Endothelial cell (in vitro differentiated cells): ENCODE measurements around the gene CDC73. TPM values are rescaled to one million over a fixed set of nuclear protein-coding genes. Genes with fewer than 3 reads are reported as not detected.
A peak's percentile ranks its signal among the peaks of the same experiment; 100 is the strongest.

Experiments used
- DNase-seq: peaks from one replicate; pipeline ENCODE4 v3.0.0; 2021; ENCODE audit warnings: low spot score
- H3K27ac Mint-ChIP-seq: one replicate; pipeline ENCODE4 v1.8.0; 2021; ENCODE audit warnings: mixed read lengths, inconsistent platforms; ENCODE audit not compliant: unreplicated experiment
- H3K27me3 Mint-ChIP-seq: one replicate; pipeline ENCODE4 v1.8.0; 2021; ENCODE audit warnings: mild to moderate bottlenecking, moderate library complexity, mixed read lengths, inconsistent platforms; ENCODE audit not compliant: unreplicated experiment
- H3K36me3 Mint-ChIP-seq: one replicate; pipeline ENCODE4 v1.8.0; 2021; ENCODE audit warnings: mild to moderate bottlenecking, low read depth, mixed read lengths, inconsistent platforms; ENCODE audit not compliant: unreplicated experiment
- H3K4me1 Mint-ChIP-seq: one replicate; pipeline ENCODE4 v1.8.0; 2021; ENCODE audit warnings: mild to moderate bottlenecking, mixed read lengths, inconsistent platforms; ENCODE audit not compliant: unreplicated experiment
- H3K4me3 Mint-ChIP-seq: one replicate; pipeline ENCODE4 v1.8.0; 2021; ENCODE audit warnings: mild to moderate bottlenecking, mixed read lengths, inconsistent platforms; ENCODE audit not compliant: unreplicated experiment
- H3K9me3 Mint-ChIP-seq: one replicate; pipeline ENCODE4 v1.8.0; 2021; ENCODE audit warnings: mixed read lengths, inconsistent platforms; ENCODE audit not compliant: unreplicated experiment
- long read RNA-seq: library from polyadenylated mRNA; unstranded; transcript quantifications from one replicate; pipeline ENCODE4 v2.0.0, GENCODE V29; 2020; ENCODE audit not compliant: unreplicated experiment
- total RNA-seq: library from RNA; stranded (reverse); fragmentation: NEBNext Ultra II Directional; extraction: Animal tissue kit (Norgen Biotek cat#: 25700); gene quantifications from one replicate; pipeline ENCODE4 v1.2.1, GENCODE V29; 2021; ENCODE audit not compliant: unreplicated experiment
- TF ChIP-seq, protein P1 (sequence below): fragments of 200-600 bp; sonication (generic); IDR thresholded peaks from one replicate; pipeline ENCODE4 v1.5.0; 2021; ENCODE audit warnings: antibody characterized with exemption; ENCODE audit not compliant: unreplicated experiment

CDC73 gene
- 45.2 TPM for total RNA-seq
- long read RNA-seq, full-length matches to known transcripts: 14 of 23 reads
- long read RNA-seq, partial matches to known transcripts: 9 of 23 reads
- long read RNA-seq, other reads (novel, unspliced or antisense): 0 of 23 reads

DNA sequence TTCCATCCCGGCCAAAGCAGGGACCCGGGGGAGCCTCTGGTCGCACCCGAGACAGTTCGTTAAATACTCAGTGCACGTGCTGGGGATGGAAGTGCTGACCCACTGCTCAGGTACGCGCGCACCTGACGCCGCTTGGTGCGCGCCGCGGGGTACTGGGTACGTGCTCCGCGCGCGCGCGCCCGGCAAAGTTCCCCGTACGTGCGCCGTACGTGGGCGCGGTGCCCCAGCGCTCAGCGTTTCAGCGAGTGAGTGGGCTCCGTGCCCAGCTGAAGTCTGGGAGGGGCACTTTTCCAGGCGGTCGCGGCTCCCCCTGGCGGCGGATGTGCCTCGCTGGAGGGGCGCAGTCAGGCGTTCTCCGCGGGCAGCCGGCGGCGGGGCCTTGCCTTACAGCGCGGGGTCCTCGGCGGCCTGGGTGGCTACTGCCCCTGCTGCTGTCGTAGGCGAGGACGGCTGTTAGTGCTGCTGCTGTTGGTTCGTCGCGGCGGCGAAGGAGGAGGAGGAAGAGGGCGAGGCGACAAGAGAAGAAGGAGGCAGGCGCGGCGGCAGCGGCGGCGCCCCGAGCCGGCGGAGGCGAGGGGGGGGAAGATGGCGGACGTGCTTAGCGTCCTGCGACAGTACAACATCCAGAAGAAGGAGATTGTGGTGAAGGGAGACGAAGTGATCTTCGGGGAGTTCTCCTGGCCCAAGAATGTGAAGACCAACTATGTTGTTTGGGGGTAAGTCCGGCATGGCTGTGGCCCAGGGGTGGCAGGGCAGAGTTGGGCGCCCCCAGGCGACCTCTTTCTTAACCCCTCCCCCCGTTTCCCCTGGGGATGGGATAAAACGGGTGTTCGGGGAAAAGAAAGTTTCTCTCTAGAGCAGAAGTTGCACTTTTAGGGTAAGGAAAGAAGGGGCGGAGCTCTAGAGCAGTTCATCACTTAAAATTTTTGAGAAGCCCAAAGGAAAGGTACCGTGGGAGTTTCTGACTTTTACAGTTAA, at the start of gene CDC73:
Gene CDC73 (plus strand): TSS at position 416 of the 978 bp plus-strand sequence. CDS start 170 bp downstream, at position 586.
- Mint-ChIP-seq H3K4me1 (peaks cover 11% of the 10 kb centered on the region), H3K9me3 (no peaks in the 10 kb centered on the region), H3K27me3 (no peaks in the 10 kb centered on the region), H3K27ac (peak within 1 kb of the TSS; percentile 73), H3K36me3 (no peaks in the 10 kb centered on the region), H3K4me3 (peak within 1 kb of the TSS; percentile 94)
- TF ChIP-seq, protein P1, sequence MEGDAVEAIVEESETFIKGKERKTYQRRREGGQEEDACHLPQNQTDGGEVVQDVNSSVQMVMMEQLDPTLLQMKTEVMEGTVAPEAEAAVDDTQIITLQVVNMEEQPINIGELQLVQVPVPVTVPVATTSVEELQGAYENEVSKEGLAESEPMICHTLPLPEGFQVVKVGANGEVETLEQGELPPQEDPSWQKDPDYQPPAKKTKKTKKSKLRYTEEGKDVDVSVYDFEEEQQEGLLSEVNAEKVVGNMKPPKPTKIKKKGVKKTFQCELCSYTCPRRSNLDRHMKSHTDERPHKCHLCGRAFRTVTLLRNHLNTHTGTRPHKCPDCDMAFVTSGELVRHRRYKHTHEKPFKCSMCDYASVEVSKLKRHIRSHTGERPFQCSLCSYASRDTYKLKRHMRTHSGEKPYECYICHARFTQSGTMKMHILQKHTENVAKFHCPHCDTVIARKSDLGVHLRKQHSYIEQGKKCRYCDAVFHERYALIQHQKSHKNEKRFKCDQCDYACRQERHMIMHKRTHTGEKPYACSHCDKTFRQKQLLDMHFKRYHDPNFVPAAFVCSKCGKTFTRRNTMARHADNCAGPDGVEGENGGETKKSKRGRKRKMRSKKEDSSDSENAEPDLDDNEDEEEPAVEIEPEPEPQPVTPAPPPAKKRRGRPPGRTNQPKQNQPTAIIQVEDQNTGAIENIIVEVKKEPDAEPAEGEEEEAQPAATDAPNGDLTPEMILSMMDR: peak; percentile 96
- DNase-seq: peak; percentile 100

GRCh38 chr1:193077991-193078390, 43.8 kb upstream of the CDC73 start:
- Mint-ChIP-seq H3K27me3 (no peaks in the 10 kb centered on the region), H3K9me3 (no peaks in the 10 kb centered on the region), H3K4me3 (peak overlapping the region; percentile 57), H3K36me3 (peaks cover 49% of the 10 kb centered on the region), H3K4me1 (peaks cover 3% of the 10 kb centered on the region), H3K27ac (no peak overlapping the region)
- TF ChIP-seq, protein P1: no peak
- no peak for DNase-seq

GRCh38 chr1:193079187-193079586, 42.6 kb upstream of the CDC73 start:
- TF ChIP-seq, protein P1: no peak
- H3K36me3 Mint-ChIP-seq: peaks cover 49% of the 10 kb centered on the region
- DNase-seq: no peak

GRCh38 chr1:193083365-193084088, 38.3 kb upstream of the CDC73 start:
- Mint-ChIP-seq H3K9me3 (no peaks in the 10 kb centered on the region), H3K27ac (no peak overlapping the region), H3K4me1 (no peaks in the 10 kb centered on the region), H3K27me3 (no peaks in the 10 kb centered on the region), H3K36me3 (peaks cover 37% of the 10 kb centered on the region), H3K4me3 (no peak overlapping the region)
- TF ChIP-seq, protein P1: no peak
- no peak for DNase-seq

More at GRCh38 chr1:193079187-193079586, 42.6 kb upstream of the CDC73 start:
- H3K4me3 Mint-ChIP-seq: peak overlapping the region; percentile 65
- peaks cover 3% of the 10 kb centered on the region for H3K4me1 Mint-ChIP-seq
- H3K27me3 Mint-ChIP-seq: no peaks in the 10 kb centered on the region
- no peak overlapping the region for H3K27ac Mint-ChIP-seq
- H3K9me3 Mint-ChIP-seq: no peaks in the 10 kb centered on the region
